Stimulated activated CD4-positive, alpha-beta T cell treated with anti-CD3 and anti-CD28 coated beads, Interleukin-1b, Interleukin-23, amount 100 ng/mL, for 1 hour (primary cell): ENCODE results near the gene SF1.
A peak's percentile ranks its signal among the peaks of the same experiment; 100 is the strongest.

Experiments used
- DNase-seq, 2 donors: peaks; one replicate each; pipeline ENCODE4 v3.0.0-alpha.2; 2020; ENCODE audit warnings: low read depth in 2 of 2

SF1 gene

GRCh38 chr11:64784813-64785581 lies 6.7 kb upstream of the SF1 start:
- no peak for DNase-seq

GRCh38 chr11:64778223-64778472 lies 194 bp downstream of the SF1 start:
- no peak for DNase-seq

- peak; percentile 59 to 60 for DNase-seq
Observed at GRCh38 chr11:64777449-64778222, 706 bp downstream of the SF1 start.

- DNase-seq = no peak
Observed at GRCh38 chr11:64776875-64777274, 1.5 kb downstream of the SF1 start.

- DNase-seq = no peak
Observed at GRCh38 chr11:64776425-64776824, 1.9 kb downstream of the SF1 start.

- no peak for DNase-seq
Observed at GRCh38 chr11:64774144-64774543, 4.2 kb downstream of the SF1 start.

GRCh38 chr11:64772303-64773018 lies 5.9 kb downstream of the SF1 start:
- no peak for DNase-seq

GRCh38 chr11:64771861-64772260 lies 6.5 kb downstream of the SF1 start:
- no peak for DNase-seq

GRCh38 chr11:64770120-64770519 lies 8.2 kb downstream of the SF1 start:
- DNase-seq = no peak

- DNase-seq = no peak
Observed at GRCh38 chr11:64769283-64769682, 9.1 kb downstream of the SF1 start.

- no peak for DNase-seq
Observed at GRCh38 chr11:64768300-64768694, 10.0 kb downstream of the SF1 start.

- peak in 1 of 2 donors; percentile 71 for DNase-seq
Observed at GRCh38 chr11:64767344-64768299, 10.7 kb downstream of the SF1 start.

GRCh38 chr11:64766881-64767280 lies 11.5 kb downstream of the SF1 start:
- no peak for DNase-seq

GRCh38 chr11:64765851-64766665 lies 12.3 kb downstream of the SF1 start:
- no peak for DNase-seq

- no peak for DNase-seq
Observed at GRCh38 chr11:64765291-64765850, 13.0 kb downstream of the SF1 start.

GRCh38 chr11:64764753-64765152 lies 13.6 kb downstream of the SF1 start:
- DNase-seq = no peak

- DNase-seq = no peak
Observed at GRCh38 chr11:64764040-64764611, 14.2 kb downstream of the SF1 start.

- no peak for DNase-seq
Observed at GRCh38 chr11:64763526-64764039, 14.8 kb downstream of the SF1 start.

- no peak for DNase-seq
Observed at GRCh38 chr11:64762674-64763525, 15.4 kb downstream of the SF1 start.
